NCI-H1105 treated with DMSO at 0.1 percent for 48 hours (cell line): ENCODE data around the gene NPTXR.

ENCODE experiments used
- DNase-seq: peaks from one replicate; lab custom pipeline; 2025; lab: John Stamatoyannopoulos, UW

Gene NPTXR

DNA sequence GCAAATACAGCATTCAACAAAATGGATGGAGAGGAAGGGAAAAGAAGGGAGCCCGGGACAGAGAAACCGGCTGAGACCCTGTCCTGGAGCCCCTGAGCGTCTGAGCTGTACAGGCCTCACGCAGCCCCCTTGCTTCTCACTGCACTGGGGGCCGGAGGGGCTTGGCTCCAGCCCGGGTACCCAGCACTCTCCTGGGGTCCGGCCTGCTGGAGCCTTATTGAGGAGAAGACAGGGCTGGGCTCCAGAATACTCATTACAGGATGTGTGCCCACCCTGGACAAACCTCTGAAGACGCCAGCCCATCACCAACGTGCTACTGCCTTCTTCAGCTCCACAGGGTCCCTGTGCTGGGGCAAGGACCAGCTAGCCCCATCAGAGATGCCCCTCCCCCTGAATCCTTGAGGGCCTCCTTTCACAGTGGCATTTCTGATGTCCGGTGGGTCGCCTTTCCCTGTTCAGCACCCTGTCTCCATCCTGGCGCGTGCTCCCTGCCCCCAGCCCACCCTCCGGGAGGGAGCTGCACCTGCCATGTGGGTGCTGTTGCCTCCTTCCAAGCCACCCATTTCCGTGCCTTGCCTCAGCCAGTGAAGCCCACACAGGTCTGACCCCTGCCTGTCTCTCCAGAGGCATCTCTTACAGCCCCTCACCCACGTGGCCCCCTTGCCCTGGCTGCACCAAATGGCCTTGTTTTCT lies 73.4 kb downstream of the NPTXR start:
- DNase-seq = no peak
